ENCODE results near the gene KRT6C.
"Not testable (repeated sequence)": the region's sequence is repeated elsewhere in the genome, so short reads cannot be mapped to it uniquely, and the experiment has no call there.

Gene KRT6C

GRCh38 chr12:52513736-52514135 is 40.1 kb upstream of the KRT6C start:
- Mint-ChIP-seq H3K36me3 (no peaks in the 10 kb centered on the region), H3K4me1 (no peaks in the 10 kb centered on the region), H3K27ac (no peak overlapping the region), H3K4me3 (no peak overlapping the region), H3K27me3 (peaks cover 9% of the 10 kb centered on the region), H3K9me3 (peaks cover 6% of the 10 kb centered on the region)
- ATAC-seq (ENCODE audit: low read depth) (no peak), DNase-seq (ENCODE audit: low spot score in 2 of 2) (no peak)

DNA sequence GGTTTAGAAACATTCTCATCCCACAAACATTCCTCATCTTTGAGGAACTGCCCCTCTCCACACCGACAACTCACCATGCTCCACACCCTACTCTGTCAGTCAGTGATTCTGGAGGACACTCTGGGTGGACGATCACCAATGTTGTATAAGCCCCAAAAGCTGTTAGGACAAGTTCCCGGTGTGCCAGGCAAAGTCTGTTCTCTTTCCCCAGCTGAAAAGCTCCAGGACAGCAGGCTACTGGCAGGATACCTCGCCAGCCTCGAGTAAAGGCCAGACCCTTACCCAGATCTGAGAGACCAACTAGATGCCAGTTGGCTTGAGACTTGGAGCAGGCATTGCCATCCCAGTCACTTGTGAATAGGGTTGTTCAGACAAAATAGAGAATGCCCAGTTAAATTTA is 34.6 kb upstream of the KRT6C start:
- Mint-ChIP-seq H3K9me3 (peaks cover 6% of the 10 kb centered on the region), H3K27ac (no peak overlapping the region)

DNA sequence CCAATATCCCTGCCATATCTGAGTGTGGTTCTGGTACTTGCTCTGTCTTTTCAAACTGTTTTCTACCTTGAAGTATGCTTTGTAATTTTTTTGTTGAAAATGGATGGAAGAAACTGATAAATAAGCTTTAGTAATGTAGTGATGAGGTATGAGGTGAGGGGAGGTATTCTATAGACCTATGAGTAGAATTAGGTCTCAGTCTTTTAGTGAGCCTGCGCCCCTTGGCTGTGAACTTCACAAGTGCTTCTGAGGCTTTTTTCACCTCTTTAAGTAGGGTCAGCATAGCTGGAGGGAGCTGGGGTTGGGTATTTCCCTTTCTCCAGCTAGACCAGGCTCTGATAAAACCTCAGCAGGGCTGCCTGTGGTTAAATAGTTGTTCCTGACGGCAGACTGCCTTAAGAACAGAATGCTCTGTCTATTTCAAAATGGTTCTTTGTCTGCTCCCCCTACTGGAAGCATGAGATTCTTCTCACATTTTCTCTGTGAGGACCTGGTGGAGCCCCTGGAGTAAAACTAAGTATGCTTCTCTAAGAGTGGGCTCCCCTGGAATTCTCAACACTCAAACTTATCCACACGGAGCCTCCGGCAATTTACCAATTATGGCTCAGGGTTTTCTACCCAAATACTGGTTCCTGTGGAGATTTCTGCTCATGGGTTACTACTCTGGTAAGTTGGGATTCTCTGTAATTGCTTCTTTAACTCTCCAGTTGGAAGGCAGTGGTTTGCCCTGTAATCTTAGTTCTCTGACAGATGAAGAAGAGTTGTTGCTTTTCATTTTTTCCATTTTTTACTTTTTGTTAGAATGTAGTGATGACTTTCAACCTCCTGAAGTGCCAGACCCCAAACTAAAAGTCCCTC is 33.5 kb upstream of the KRT6C start:
- peaks cover 18% of the 10 kb centered on the region for H3K27me3 Mint-ChIP-seq
- ATAC-seq (ENCODE audit: low read depth) = no peak
- no peak overlapping the region for H3K4me3 Mint-ChIP-seq
- DNase-seq (ENCODE audit: low spot score in 2 of 2) = no peak
- H3K36me3 Mint-ChIP-seq = no peaks in the 10 kb centered on the region
- H3K27ac Mint-ChIP-seq = no peak overlapping the region
- H3K4me1 Mint-ChIP-seq = no peaks in the 10 kb centered on the region
- peaks cover 6% of the 10 kb centered on the region for H3K9me3 Mint-ChIP-seq

More for the DNA sequence above, 34.6 kb upstream of the KRT6C start:
- DNase-seq (ENCODE audit: low spot score in 2 of 2) = no peak
- H3K27me3 Mint-ChIP-seq = peaks cover 18% of the 10 kb centered on the region
- no peak for ATAC-seq (ENCODE audit: low read depth)
- H3K36me3 Mint-ChIP-seq = no peaks in the 10 kb centered on the region
- no peaks in the 10 kb centered on the region for H3K4me1 Mint-ChIP-seq
- no peak overlapping the region for H3K4me3 Mint-ChIP-seq

DNA sequence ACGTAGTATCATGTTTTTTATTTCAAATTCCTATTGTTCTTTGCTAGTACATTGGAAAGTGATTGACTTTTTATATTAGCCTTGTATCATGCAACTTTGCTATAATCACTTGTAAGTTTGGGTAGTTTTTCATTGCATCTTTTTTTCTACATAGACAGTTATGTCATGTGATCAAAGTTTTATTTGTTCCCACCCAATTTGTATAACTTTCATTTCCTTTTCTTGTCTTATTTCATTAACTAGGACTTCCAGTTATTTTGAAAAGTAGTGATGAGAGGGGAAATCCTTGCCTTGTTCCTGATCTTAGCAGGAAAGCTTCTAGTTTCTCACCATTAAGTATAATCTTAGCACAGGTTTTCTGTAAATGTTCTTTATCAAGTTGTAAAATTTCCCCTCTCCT is 29.3 kb upstream of the KRT6C start:
- Mint-ChIP-seq H3K4me3 (no peak overlapping the region), H3K27ac (no peak overlapping the region), H3K9me3 (peaks cover 2% of the 10 kb centered on the region), H3K27me3 (peaks cover 13% of the 10 kb centered on the region), H3K4me1 (no peaks in the 10 kb centered on the region), H3K36me3 (no peaks in the 10 kb centered on the region)
- DNase-seq (ENCODE audit: low spot score in 2 of 2) (no peak), ATAC-seq (ENCODE audit: low read depth) (no peak)

- Mint-ChIP-seq H3K36me3 (no peaks in the 10 kb centered on the region), H3K4me1 (no peaks in the 10 kb centered on the region), H3K4me3 (no peak overlapping the region), H3K9me3 (peaks cover 2% of the 10 kb centered on the region), H3K27me3 (peaks cover 10% of the 10 kb centered on the region), H3K27ac (no peak overlapping the region)
- ATAC-seq (ENCODE audit: low read depth) (no peak), DNase-seq (ENCODE audit: low spot score in 2 of 2) (no peak)
Observed at GRCh38 chr12:52501490-52501889, 27.9 kb upstream of the KRT6C start.

GRCh38 chr12:52500574-52500973 is 27.0 kb upstream of the KRT6C start:
- peaks cover 10% of the 10 kb centered on the region for H3K27me3 Mint-ChIP-seq
- H3K27ac Mint-ChIP-seq; DNase-seq (ENCODE audit: low spot score in 2 of 2); H3K4me1 Mint-ChIP-seq; H3K36me3 Mint-ChIP-seq; H3K4me3 Mint-ChIP-seq; H3K9me3 Mint-ChIP-seq; ATAC-seq (ENCODE audit: low read depth): not testable (repeated sequence)

GRCh38 chr12:52499806-52500560 is 26.4 kb upstream of the KRT6C start:
- DNase-seq (ENCODE audit: low spot score in 2 of 2) = no peak
- H3K9me3 Mint-ChIP-seq = peaks cover 2% of the 10 kb centered on the region
- no peak for ATAC-seq (ENCODE audit: low read depth)
- peaks cover 10% of the 10 kb centered on the region for H3K4me1 Mint-ChIP-seq
- H3K27me3 Mint-ChIP-seq = peaks cover 7% of the 10 kb centered on the region
- H3K4me3 Mint-ChIP-seq = no peak overlapping the region
- H3K27ac Mint-ChIP-seq = no peak overlapping the region
- H3K36me3 Mint-ChIP-seq = no peaks in the 10 kb centered on the region

GRCh38 chr12:52498946-52499345 is 25.3 kb upstream of the KRT6C start:
- ATAC-seq (ENCODE audit: low read depth) (no peak), DNase-seq (ENCODE audit: low spot score in 2 of 2) (no peak)
- Mint-ChIP-seq H3K4me1 (peaks cover 10% of the 10 kb centered on the region), H3K9me3 (peaks cover 2% of the 10 kb centered on the region), H3K4me3 (no peak overlapping the region), H3K36me3 (no peaks in the 10 kb centered on the region), H3K27ac (no peak overlapping the region), H3K27me3 (peaks cover 7% of the 10 kb centered on the region)

DNA sequence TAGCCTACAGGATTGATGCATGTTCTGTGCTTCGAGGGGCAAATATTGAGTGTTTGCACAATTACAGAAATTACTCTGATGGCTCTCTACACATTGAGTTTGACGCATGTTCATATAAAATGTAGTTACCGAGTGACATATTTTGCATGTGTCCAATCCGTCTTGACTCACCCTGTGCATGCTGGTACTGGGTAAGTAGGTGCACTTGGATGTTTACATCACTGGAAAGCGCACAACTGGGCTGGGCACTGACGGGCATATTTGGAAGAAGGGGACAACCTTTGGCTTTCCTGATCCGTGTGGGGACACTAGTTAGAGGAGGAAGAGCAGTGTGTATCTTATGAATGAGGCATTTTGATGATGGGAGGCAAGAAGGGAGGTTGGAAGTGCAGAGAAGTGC is 24.4 kb upstream of the KRT6C start:
- Mint-ChIP-seq H3K36me3 (no peaks in the 10 kb centered on the region), H3K9me3 (peaks cover 2% of the 10 kb centered on the region), H3K4me3 (no peak overlapping the region), H3K27me3 (peaks cover 10% of the 10 kb centered on the region), H3K4me1 (peaks cover 10% of the 10 kb centered on the region), H3K27ac (no peak overlapping the region)
- ATAC-seq (ENCODE audit: low read depth) (no peak), DNase-seq (ENCODE audit: low spot score in 2 of 2) (no peak)

DNA sequence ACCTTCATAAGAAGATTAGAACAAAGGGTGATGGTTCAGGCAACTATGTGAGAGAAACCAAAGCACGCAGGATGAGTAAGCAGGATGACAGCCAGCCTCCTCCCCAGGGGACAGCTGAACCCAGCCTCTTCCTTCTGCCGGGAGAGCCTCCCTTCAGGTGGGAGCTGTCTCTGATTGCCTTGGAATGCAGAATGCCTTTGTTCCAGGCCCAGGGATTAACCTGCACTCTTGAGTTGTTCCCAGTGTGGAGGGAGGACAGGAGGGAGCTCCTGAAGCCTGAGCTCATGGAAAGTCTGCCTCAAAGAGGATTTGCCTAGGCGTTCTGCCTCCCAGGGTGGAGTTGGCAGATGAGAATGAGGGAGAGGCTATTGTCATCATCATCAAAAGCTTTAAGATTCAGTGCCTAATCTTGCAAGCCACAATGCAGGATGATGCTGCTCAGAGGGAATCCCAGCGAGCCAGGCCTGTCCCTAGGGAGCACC is 23.0 kb upstream of the KRT6C start:
- Mint-ChIP-seq H3K36me3 (no peaks in the 10 kb centered on the region), H3K4me1 (peaks cover 10% of the 10 kb centered on the region), H3K4me3 (no peak overlapping the region), H3K27ac (no peak overlapping the region), H3K9me3 (peaks cover 2% of the 10 kb centered on the region), H3K27me3 (peaks cover 11% of the 10 kb centered on the region)
- no peak for DNase-seq (ENCODE audit: low spot score in 2 of 2)
- no peak for ATAC-seq (ENCODE audit: low read depth)

DNA sequence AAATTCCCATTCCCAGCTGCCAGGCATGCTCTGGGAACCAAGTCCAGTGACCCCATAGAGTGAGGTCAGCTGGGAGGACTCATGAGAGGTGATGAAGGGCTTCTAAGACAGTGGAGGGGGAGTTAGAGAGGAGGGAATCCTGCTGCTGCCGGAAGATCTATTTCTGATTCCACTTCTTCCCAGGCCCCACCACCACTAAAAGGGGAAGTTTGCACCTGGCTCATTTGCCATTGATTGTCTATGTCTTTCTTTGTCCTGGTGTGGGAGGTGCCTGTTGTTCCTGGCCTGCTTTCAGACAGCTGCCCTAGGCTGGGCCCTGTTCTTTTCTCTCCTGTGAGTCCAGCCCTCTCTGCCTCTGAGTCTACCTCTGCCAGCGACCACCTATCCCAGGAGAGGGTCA is 22.4 kb upstream of the KRT6C start:
- H3K4me3 Mint-ChIP-seq = no peak overlapping the region
- ATAC-seq (ENCODE audit: low read depth) (no peak), DNase-seq (ENCODE audit: low spot score in 2 of 2) (no peak)
- H3K4me1 Mint-ChIP-seq = peaks cover 10% of the 10 kb centered on the region
- H3K36me3 Mint-ChIP-seq = no peaks in the 10 kb centered on the region
- peaks cover 15% of the 10 kb centered on the region for H3K27me3 Mint-ChIP-seq
- H3K27ac Mint-ChIP-seq = no peak overlapping the region
- H3K9me3 Mint-ChIP-seq = peaks cover 2% of the 10 kb centered on the region

- no peak overlapping the region for H3K27ac Mint-ChIP-seq
- peaks cover 10% of the 10 kb centered on the region for H3K4me1 Mint-ChIP-seq
- H3K36me3 Mint-ChIP-seq = no peaks in the 10 kb centered on the region
- peaks cover 1% of the 10 kb centered on the region for H3K9me3 Mint-ChIP-seq
- DNase-seq (ENCODE audit: low spot score in 2 of 2) (no peak), ATAC-seq (ENCODE audit: low read depth) (no peak)
- peaks cover 12% of the 10 kb centered on the region for H3K27me3 Mint-ChIP-seq
- no peak overlapping the region for H3K4me3 Mint-ChIP-seq
Observed at GRCh38 chr12:52495389-52495788, 21.8 kb upstream of the KRT6C start.

- no peak for ATAC-seq (ENCODE audit: low read depth)
- H3K9me3 Mint-ChIP-seq = no peaks in the 10 kb centered on the region
- DNase-seq (ENCODE audit: low spot score in 2 of 2) = no peak
- no peak overlapping the region for H3K27ac Mint-ChIP-seq
- no peaks in the 10 kb centered on the region for H3K36me3 Mint-ChIP-seq
- peaks cover 10% of the 10 kb centered on the region for H3K4me1 Mint-ChIP-seq
- H3K27me3 Mint-ChIP-seq = peaks cover 12% of the 10 kb centered on the region
- H3K4me3 Mint-ChIP-seq = no peak overlapping the region
Observed at GRCh38 chr12:52494518-52494917, 20.9 kb upstream of the KRT6C start.

- no peaks in the 10 kb centered on the region for H3K9me3 Mint-ChIP-seq
- no peak for DNase-seq (ENCODE audit: low spot score in 2 of 2)
- H3K27me3 Mint-ChIP-seq = peaks cover 12% of the 10 kb centered on the region
- no peak for ATAC-seq (ENCODE audit: low read depth)
- no peak overlapping the region for H3K27ac Mint-ChIP-seq
- no peaks in the 10 kb centered on the region for H3K36me3 Mint-ChIP-seq
- H3K4me1 Mint-ChIP-seq = peaks cover 10% of the 10 kb centered on the region
- H3K4me3 Mint-ChIP-seq = no peak overlapping the region
Observed at GRCh38 chr12:52494100-52494499, 20.5 kb upstream of the KRT6C start.

Measured in memory B cell (primary cell).